Lower lobe of right lung (tissue), 2 donors: ENCODE measurements around the gene OSM. TPM values are rescaled to one million over a fixed set of nuclear protein-coding genes. Genes with fewer than 3 reads are reported as not detected.

Experiments used
- ATAC-seq, 2 donors: fragments of 200-7000 bp; cut with Tn5 transposase; one replicate each; pipeline ENCODE4 v1.9.1; 2020 to 2022; ENCODE audit warnings: mild to moderate bottlenecking in 2 of 2, moderate library complexity in 2 of 2
- DNase-seq: peaks from one replicate; pipeline ENCODE4 v3.0.0-alpha.2; 2020
- H3K27ac ChIP-seq: fragments of 200-600 bp; one replicate; pipeline ENCODE4 v1.8.0; 2022
- H3K27me3 ChIP-seq: fragments of 200-600 bp; one replicate; pipeline ENCODE4 v1.8.0; 2022; ENCODE audit warnings: low read depth
- H3K36me3 ChIP-seq: fragments of 200-600 bp; one replicate; pipeline ENCODE4 v1.8.0; 2022; ENCODE audit warnings: mild to moderate bottlenecking
- H3K4me1 ChIP-seq: fragments of 200-600 bp; one replicate; pipeline ENCODE4 v1.8.0; 2022
- H3K4me3 ChIP-seq: fragments of 200-600 bp; one replicate; pipeline ENCODE4 v1.8.0; 2022; ENCODE audit warnings: mild to moderate bottlenecking
- H3K9me3 ChIP-seq: fragments of 200-600 bp; one replicate; pipeline ENCODE4 v1.8.0; 2022
- CTCF ChIP-seq: fragments of 200-600 bp; IDR thresholded peaks from one replicate; pipeline ENCODE4 v1.8.0; 2022; ENCODE audit warnings: antibody characterized with exemption, mild to moderate bottlenecking
- intact Hi-C: fragments of 100-400 bp; cut with DNase I; formaldehyde crosslinking; loops from one replicate; pipeline ENCODE4 v1.11.0; 2022
- total RNA-seq: library from RNA; stranded (reverse); fragmentation: NEBNext Ultra II Directional; extraction: Animal tissue kit (Norgen Biotek cat#: 25700); gene quantifications from one replicate; pipeline ENCODE4 v1.2.1, GENCODE V29; 2021
- donor health status: DM: no; HTN: yes; CAD: no; lungs with severe emphysema.

The OSM gene
- total RNA-seq, 1 donor from 2014 or later: 1.1 TPM

- no peak for TF ChIP-seq CTCF
- H3K27ac ChIP-seq: no peak overlapping the region
- H3K4me3 ChIP-seq: no peak overlapping the region
- H3K36me3 ChIP-seq: peaks cover 29% of the 10 kb centered on the region
- no peaks in the 10 kb centered on the region for H3K27me3 ChIP-seq
- no peaks in the 10 kb centered on the region for H3K9me3 ChIP-seq
- peaks cover 30% of the 10 kb centered on the region for H3K4me1 ChIP-seq
- DNase-seq (no peak), ATAC-seq (no peak)
- intact Hi-C loops: loop anchor here (10.0 kb wide), 1 partner anchor 101 kb away; the partner anchor contains the start of gene RNF215
These were observed 16.7 kb upstream of the OSM start for GRCh38 chr22:30283342-30283741.

GRCh38 chr22:30282616-30283046 is 16.0 kb upstream of the OSM start:
- Histone ChIP-seq H3K4me3 (no peak overlapping the region), H3K27me3 (no peaks in the 10 kb centered on the region), H3K4me1 (peaks cover 30% of the 10 kb centered on the region), H3K27ac (no peak overlapping the region), H3K9me3 (no peaks in the 10 kb centered on the region), H3K36me3 (peaks cover 29% of the 10 kb centered on the region)
- no peak for TF ChIP-seq CTCF
- no peak for ATAC-seq
- intact Hi-C loops: loop anchor here (10.0 kb wide), 1 partner anchor 102 kb away; the partner anchor contains the start of gene RNF215
- peak; percentile 49 for DNase-seq

GRCh38 chr22:30280505-30280904 is 13.9 kb upstream of the OSM start:
- Histone ChIP-seq H3K4me3 (no peak overlapping the region), H3K4me1 (peaks cover 38% of the 10 kb centered on the region), H3K9me3 (no peaks in the 10 kb centered on the region), H3K36me3 (peaks cover 14% of the 10 kb centered on the region), H3K27ac (no peak overlapping the region), H3K27me3 (no peaks in the 10 kb centered on the region)
- intact Hi-C loops: loop anchor here (10.0 kb wide), 1 partner anchor 104 kb away; the partner anchor contains the start of gene RNF215
- DNase-seq (no peak), ATAC-seq (no peak)
- no peak for TF ChIP-seq CTCF

- Histone ChIP-seq H3K27ac (no peak overlapping the region), H3K4me3 (no peak overlapping the region), H3K36me3 (peaks cover 8% of the 10 kb centered on the region), H3K4me1 (peaks cover 38% of the 10 kb centered on the region), H3K9me3 (no peaks in the 10 kb centered on the region), H3K27me3 (no peaks in the 10 kb centered on the region)
- no peak for TF ChIP-seq CTCF
- intact Hi-C loops: loop anchor here (10.0 kb wide), 1 partner anchor 105 kb away; the partner anchor contains the start of gene RNF215
- DNase-seq (no peak), ATAC-seq (no peak)
These were observed 13.3 kb upstream of the OSM start for GRCh38 chr22:30279932-30280331.

GRCh38 chr22:30279046-30279788 is 12.6 kb upstream of the OSM start:
- H3K4me1 ChIP-seq: peaks cover 38% of the 10 kb centered on the region

More at GRCh38 chr22:30279046-30279788, 12.6 kb upstream of the OSM start:
- H3K36me3 ChIP-seq: peaks cover 5% of the 10 kb centered on the region
- intact Hi-C loops: no loop called here
- ATAC-seq (peak; percentile 70 to 77), DNase-seq (peak; percentile 90)
- H3K27me3 ChIP-seq: no peaks in the 10 kb centered on the region
- H3K4me3 ChIP-seq: no peak overlapping the region
- no peak for TF ChIP-seq CTCF
- no peak overlapping the region for H3K27ac ChIP-seq
- no peaks in the 10 kb centered on the region for H3K9me3 ChIP-seq
